ENCODE measurements around the gene PJA2. TPM values are rescaled to one million over a fixed set of nuclear protein-coding genes. Genes with fewer than 3 reads are reported as not detected.

Gene PJA2
- total and polyA plus RNA-seq, 9 of the 15 experiments (the other 6 are each of a cell fraction or from before 2014, with no cell fraction given): 25.1 to 82.1 (median 50.1) TPM

DNA sequence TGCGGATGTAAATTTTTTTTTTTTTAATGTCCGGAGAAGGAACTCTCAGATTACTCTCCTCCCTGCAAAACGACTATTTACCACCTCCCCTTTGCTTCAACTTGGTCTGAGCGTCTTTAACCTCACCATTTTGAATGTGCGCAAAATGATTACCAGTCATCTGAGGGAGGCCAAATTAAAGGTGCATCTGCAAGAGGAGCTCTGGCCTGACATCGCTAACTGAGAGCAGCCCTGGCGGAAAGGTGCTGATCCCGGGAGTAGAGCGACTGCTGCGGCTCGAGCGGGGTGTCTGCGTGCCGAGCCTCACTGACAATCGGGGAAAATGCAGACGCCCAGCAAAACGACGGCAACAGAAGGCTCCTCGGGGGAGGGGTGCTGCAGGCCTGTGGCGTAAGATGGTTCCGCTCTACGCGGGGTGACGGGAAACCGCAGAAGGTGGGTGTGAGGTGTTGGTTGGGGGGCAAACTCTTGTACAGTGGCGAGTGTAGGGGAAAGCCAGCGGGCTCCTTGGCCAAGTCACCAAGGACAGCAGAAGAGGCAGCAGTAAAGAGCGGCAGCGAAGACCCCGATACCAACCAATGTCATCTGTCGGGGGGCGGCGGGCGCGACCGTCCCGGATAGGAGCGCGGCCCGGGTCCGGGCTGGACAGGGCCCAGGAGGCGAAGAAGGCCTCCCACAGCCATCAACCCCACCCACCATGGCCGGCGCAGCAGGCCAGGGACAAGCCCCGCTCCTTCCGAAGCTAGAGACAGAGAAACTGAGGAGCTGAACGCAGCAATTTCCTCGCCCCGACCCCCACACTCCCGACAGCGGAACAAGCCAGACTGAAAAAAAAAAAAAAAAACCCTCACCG lies 557 bp downstream of the PJA2 start (continued):
- TF ChIP-seq, protein P1, sequence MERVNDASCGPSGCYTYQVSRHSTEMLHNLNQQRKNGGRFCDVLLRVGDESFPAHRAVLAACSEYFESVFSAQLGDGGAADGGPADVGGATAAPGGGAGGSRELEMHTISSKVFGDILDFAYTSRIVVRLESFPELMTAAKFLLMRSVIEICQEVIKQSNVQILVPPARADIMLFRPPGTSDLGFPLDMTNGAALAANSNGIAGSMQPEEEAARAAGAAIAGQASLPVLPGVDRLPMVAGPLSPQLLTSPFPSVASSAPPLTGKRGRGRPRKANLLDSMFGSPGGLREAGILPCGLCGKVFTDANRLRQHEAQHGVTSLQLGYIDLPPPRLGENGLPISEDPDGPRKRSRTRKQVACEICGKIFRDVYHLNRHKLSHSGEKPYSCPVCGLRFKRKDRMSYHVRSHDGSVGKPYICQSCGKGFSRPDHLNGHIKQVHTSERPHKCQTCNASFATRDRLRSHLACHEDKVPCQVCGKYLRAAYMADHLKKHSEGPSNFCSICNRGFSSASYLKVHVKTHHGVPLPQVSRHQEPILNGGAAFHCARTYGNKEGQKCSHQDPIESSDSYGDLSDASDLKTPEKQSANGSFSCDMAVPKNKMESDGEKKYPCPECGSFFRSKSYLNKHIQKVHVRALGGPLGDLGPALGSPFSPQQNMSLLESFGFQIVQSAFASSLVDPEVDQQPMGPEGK (CRISPR knock-in tag; IDR thresholded peaks at IDR 0.05; ENCODE audit: borderline replicate concordance): no peak
- no peak for TF ChIP-seq CHD2 (IDR thresholded peaks at IDR 0.05; ENCODE audit: low read depth, low read length)
- peak; percentile 42; the same call in 1 of the 2 replicates for TF ChIP-seq ZNF316 (IDR thresholded peaks at IDR 0.05)
- TF ChIP-seq RCOR1 (IDR thresholded peaks at IDR 0.05; ENCODE audit: borderline replicate concordance in 1 of 2, low read depth in 2 of 2, low read length in 2 of 2): no peak
- TF ChIP-seq EHMT2 (IDR thresholded peaks at IDR 0.05): no peak
- no peak for TF ChIP-seq FOXJ3 (CRISPR knock-in tag; IDR thresholded peaks at IDR 0.05)
- TF ChIP-seq DIDO1 (tag; IDR thresholded peaks at IDR 0.05; ENCODE audit: low read depth): no peak
- no peak for TF ChIP-seq ZNF551 (CRISPR knock-in tag; IDR thresholded peaks at IDR 0.05)
- no peak for TF ChIP-seq ZBED1 (IDR thresholded peaks at IDR 0.05)
- TF ChIP-seq NEUROD1 (IDR thresholded peaks at IDR 0.05; ENCODE audit: borderline replicate concordance, low read depth, low read length, partially characterized antibody): no peak
- TF ChIP-seq CBX2 (IDR thresholded peaks at IDR 0.05; ENCODE audit: insufficient read depth, low read length, poor library complexity, severe bottlenecking): no peak
- TF ChIP-seq ATF1 (CRISPR knock-in tag; IDR thresholded peaks at IDR 0.05): no peak
- TF ChIP-seq ATF1 (tag; IDR thresholded peaks at IDR 0.05): no peak
- TF ChIP-seq, protein P2, sequence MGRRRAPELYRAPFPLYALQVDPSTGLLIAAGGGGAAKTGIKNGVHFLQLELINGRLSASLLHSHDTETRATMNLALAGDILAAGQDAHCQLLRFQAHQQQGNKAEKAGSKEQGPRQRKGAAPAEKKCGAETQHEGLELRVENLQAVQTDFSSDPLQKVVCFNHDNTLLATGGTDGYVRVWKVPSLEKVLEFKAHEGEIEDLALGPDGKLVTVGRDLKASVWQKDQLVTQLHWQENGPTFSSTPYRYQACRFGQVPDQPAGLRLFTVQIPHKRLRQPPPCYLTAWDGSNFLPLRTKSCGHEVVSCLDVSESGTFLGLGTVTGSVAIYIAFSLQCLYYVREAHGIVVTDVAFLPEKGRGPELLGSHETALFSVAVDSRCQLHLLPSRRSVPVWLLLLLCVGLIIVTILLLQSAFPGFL (CRISPR knock-in tag; IDR thresholded peaks at IDR 0.05): no peak
- TF ChIP-seq STAG1 (CRISPR knock-in tag; IDR thresholded peaks at IDR 0.05; ENCODE audit: borderline replicate concordance): no peak
- TF ChIP-seq, protein P3, sequence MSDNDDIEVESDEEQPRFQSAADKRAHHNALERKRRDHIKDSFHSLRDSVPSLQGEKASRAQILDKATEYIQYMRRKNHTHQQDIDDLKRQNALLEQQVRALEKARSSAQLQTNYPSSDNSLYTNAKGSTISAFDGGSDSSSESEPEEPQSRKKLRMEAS (CRISPR knock-in tag; IDR thresholded peaks at IDR 0.05): 0 out of 2 replicates have a peak, but pooled peaks have one; percentile 22
- TF ChIP-seq, protein P4, sequence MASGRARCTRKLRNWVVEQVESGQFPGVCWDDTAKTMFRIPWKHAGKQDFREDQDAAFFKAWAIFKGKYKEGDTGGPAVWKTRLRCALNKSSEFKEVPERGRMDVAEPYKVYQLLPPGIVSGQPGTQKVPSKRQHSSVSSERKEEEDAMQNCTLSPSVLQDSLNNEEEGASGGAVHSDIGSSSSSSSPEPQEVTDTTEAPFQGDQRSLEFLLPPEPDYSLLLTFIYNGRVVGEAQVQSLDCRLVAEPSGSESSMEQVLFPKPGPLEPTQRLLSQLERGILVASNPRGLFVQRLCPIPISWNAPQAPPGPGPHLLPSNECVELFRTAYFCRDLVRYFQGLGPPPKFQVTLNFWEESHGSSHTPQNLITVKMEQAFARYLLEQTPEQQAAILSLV (tag; IDR thresholded peaks at IDR 0.05): no peak
- no peak for TF ChIP-seq ZNF184 (CRISPR knock-in tag; IDR thresholded peaks at IDR 0.05)
- no peak for TF ChIP-seq ZNF707 (CRISPR knock-in tag; conservative IDR thresholded peaks at IDR 0.05)
- peak; percentile 87; the same call in 1 of the 2 replicates for TF ChIP-seq POLR2G (IDR thresholded peaks at IDR 0.05; ENCODE audit: low read depth, low read length)
- TF ChIP-seq ELF2 (CRISPR knock-in tag; IDR thresholded peaks at IDR 0.05): no peak
- TF ChIP-seq HLTF (IDR thresholded peaks at IDR 0.05): peak; percentile 73; the same call in 1 of the 2 replicates
- no peak for TF ChIP-seq MAFK (IDR thresholded peaks at IDR 0.05; ENCODE audit: low read length)
- peak; percentile 27 for TF ChIP-seq EP400 (IDR thresholded peaks at IDR 0.05)
- TF ChIP-seq, protein P5, sequence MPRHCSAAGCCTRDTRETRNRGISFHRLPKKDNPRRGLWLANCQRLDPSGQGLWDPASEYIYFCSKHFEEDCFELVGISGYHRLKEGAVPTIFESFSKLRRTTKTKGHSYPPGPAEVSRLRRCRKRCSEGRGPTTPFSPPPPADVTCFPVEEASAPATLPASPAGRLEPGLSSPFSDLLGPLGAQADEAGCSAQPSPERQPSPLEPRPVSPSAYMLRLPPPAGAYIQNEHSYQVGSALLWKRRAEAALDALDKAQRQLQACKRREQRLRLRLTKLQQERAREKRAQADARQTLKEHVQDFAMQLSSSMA (CRISPR knock-in tag; IDR thresholded peaks at IDR 0.05): no peak
